ENCODE measurements around the gene ITPA.

DNA sequence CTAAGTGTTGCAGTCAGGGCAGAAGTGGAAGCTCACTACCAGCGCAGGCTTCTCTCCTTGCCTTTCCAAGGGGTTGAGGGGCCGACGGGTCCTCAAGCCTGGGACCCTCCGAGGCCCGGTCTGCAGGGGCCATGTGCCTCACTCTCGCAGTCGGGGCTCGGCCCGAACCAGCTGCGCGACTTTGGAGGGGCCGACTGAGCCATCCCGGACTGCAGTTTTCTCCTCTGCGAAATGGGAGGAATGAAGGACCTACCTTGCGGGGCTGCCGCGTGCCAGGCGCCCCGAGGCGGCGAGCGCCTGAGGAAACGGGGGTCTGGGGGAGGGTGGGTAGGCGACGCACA lies 41.6 kb upstream of the ITPA start:
- TF ChIP-seq POLR2A (IDR thresholded peaks at IDR 0.05; ENCODE audit: low read depth, low read length) = no peak
- TF ChIP-seq KAT2A (conservative IDR thresholded peaks at IDR 0.05; ENCODE audit: control insufficient read depth, low read depth, low read length) = no peak
- TF ChIP-seq, protein P1, sequence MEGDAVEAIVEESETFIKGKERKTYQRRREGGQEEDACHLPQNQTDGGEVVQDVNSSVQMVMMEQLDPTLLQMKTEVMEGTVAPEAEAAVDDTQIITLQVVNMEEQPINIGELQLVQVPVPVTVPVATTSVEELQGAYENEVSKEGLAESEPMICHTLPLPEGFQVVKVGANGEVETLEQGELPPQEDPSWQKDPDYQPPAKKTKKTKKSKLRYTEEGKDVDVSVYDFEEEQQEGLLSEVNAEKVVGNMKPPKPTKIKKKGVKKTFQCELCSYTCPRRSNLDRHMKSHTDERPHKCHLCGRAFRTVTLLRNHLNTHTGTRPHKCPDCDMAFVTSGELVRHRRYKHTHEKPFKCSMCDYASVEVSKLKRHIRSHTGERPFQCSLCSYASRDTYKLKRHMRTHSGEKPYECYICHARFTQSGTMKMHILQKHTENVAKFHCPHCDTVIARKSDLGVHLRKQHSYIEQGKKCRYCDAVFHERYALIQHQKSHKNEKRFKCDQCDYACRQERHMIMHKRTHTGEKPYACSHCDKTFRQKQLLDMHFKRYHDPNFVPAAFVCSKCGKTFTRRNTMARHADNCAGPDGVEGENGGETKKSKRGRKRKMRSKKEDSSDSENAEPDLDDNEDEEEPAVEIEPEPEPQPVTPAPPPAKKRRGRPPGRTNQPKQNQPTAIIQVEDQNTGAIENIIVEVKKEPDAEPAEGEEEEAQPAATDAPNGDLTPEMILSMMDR (IDR thresholded peaks at IDR 0.05 in 2 of 3, conservative IDR thresholded peaks at IDR 0.05 in 1 of 3; ENCODE audit: control insufficient read depth in 2 of 3, extremely low read depth in 1 of 3, insufficient read depth in 1 of 3, low read depth in 3 of 3, low read length in 3 of 3) = no peak
- no peak for TF ChIP-seq BCL11A (IDR thresholded peaks at IDR 0.05; ENCODE audit: low read depth, low read length)
- no peak for TF ChIP-seq TAF1 (IDR thresholded peaks at IDR 0.05; ENCODE audit: borderline replicate concordance, low read depth, low read length)
